ENCODE data around the gene UGT1A10.
"Not testable (repeated sequence)": the region's sequence is repeated elsewhere in the genome, so short reads cannot be mapped to it uniquely, and the experiment has no call there.

The UGT1A10 gene

GRCh38 chr2:233691443-233692433, 55.5 kb downstream of the UGT1A10 start:
- no peak for TF ChIP-seq CTCF (IDR thresholded peaks at IDR 0.05; ENCODE audit: insufficient read depth, low read depth, low read length, missing control alignments)
- H3K4me3 ChIP-seq (ENCODE audit: low read depth, low read length) = no peak overlapping the region
- no peak for DNase-seq (ENCODE audit: low read depth)

GRCh38 chr2:233692648-233693047, 56.4 kb downstream of the UGT1A10 start, which contains the start of gene UGT1A6:
UGT1A6 (plus strand) TSS chr2:233692890; CDS start chr2:233693005, 115 bp downstream.
- no peak for TF ChIP-seq CTCF (IDR thresholded peaks at IDR 0.05; ENCODE audit: insufficient read depth, low read depth, low read length, missing control alignments)
- DNase-seq (ENCODE audit: low read depth) = no peak
- no peak within 1 kb of the TSS for H3K4me3 ChIP-seq (ENCODE audit: low read depth, low read length)

DNA sequence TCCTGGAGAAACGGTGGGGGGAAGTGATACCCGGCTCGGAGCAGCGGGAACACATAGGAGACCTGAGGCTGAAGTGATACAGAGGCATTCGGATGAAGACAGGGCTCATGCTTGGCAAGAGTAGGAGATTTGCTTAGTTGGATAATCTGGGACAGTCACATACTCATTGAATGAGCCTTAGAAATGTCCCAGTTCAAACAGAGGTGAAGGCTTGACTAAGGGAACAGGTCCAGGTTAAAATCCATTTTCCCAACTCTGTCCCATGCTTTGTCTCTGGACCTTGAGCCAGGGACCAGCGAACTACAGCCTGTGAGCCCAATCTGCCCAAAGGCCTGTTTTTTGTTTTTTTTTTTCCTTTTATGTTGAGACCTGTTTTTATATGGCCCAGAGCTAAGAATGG, 57.7 kb downstream of the UGT1A10 start:
- no peak overlapping the region for H3K4me3 ChIP-seq (ENCODE audit: low read depth, low read length)
- TF ChIP-seq CTCF (IDR thresholded peaks at IDR 0.05; ENCODE audit: insufficient read depth, low read depth, low read length, missing control alignments) = no peak
- DNase-seq (ENCODE audit: low read depth) = no peak

DNA sequence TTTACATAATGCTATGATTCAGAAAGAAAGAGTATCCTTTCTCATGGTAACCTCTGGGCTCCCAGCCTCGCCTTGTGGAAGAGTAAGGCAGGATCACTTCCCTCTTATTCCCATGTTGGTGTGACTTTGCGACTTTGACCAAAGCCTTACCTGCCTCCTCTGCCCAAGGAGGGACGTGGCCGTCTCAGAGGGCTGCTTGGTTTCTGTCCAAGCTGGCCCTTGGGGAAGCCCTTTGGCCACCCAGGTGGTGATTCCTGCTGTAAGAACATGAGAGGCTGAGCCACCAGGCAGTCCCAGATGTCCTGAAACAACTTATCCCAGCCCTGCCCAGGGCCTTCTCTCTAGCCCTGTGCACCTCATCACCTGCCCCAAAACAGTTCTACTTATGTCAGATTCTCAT, 62.5 kb downstream of the UGT1A10 start:
- no peak overlapping the region for H3K4me3 ChIP-seq (ENCODE audit: low read depth, low read length)
- DNase-seq (ENCODE audit: low read depth) = no peak
- no peak for TF ChIP-seq CTCF (IDR thresholded peaks at IDR 0.05; ENCODE audit: insufficient read depth, low read depth, low read length, missing control alignments)

- DNase-seq (ENCODE audit: low read depth) = no peak
- TF ChIP-seq CTCF (IDR thresholded peaks at IDR 0.05; ENCODE audit: insufficient read depth, low read depth, low read length, missing control alignments) = no peak
- no peak overlapping the region for H3K4me3 ChIP-seq (ENCODE audit: low read depth, low read length)
These were observed 63.3 kb downstream of the UGT1A10 start for GRCh38 chr2:233699424-233700027.

- no peak overlapping the region for H3K4me3 ChIP-seq (ENCODE audit: low read depth, low read length)
- TF ChIP-seq CTCF (IDR thresholded peaks at IDR 0.05; ENCODE audit: insufficient read depth, low read depth, low read length, missing control alignments) = no peak
These were observed 63.9 kb downstream of the UGT1A10 start for GRCh38 chr2:233700028-233700635.

GRCh38 chr2:233700842-233701241, 64.6 kb downstream of the UGT1A10 start:
- not testable (repeated sequence) for H3K4me3 ChIP-seq (ENCODE audit: low read depth, low read length); DNase-seq (ENCODE audit: low read depth)

More at GRCh38 chr2:233700028-233700635, 63.9 kb downstream of the UGT1A10 start:
- no peak for DNase-seq (ENCODE audit: low read depth)

Measured in GM12865 (cell line).